Lower leg skin (tissue), 4 donors: ENCODE data around the gene ZMYND11. TPM values are rescaled to one million over a fixed set of nuclear protein-coding genes. Genes with fewer than 3 reads are reported as not detected.

Source experiments
- DNase-seq, 2 donors: peaks; one replicate each; pipeline ENCODE4 v3.0.0-alpha.2; 2019; ENCODE audit warnings: low spot score in 2 of 2
- H3K4me3 ChIP-seq: fragments of 200-600 bp; sonication (generic); 2 replicates; pipeline ENCODE4 v1.5.1; 2017; ENCODE audit warnings: mild to moderate bottlenecking, low read depth; ENCODE audit not compliant: poor library complexity, severe bottlenecking
- CTCF ChIP-seq, 3 donors: fragments of 450-650 bp; IDR thresholded peaks; one replicate each; pipeline ENCODE4 v1.5.1; 2016; ENCODE audit warnings: antibody characterized with exemption in 3 of 3, mild to moderate bottlenecking in 3 of 3, moderate library complexity in 2 of 3
- POLR2A ChIP-seq, 2 donors: fragments of 450-650 bp; IDR thresholded peaks; one replicate each; pipeline ENCODE4 v1.6.1; 2016 to 2017; ENCODE audit warnings: antibody characterized with exemption in 2 of 2, mild to moderate bottlenecking in 1 of 2, moderate library complexity in 1 of 2
- WGBS, 2 donors: methylation state at CpG; one replicate each; pipeline ENCODE4 v1.1.5; 2018; 5-methylcytosine and 5-hydroxymethylcytosine counted together
- intact Hi-C: fragments of 100-400 bp; cut with DNase I; formaldehyde crosslinking; loops from one replicate; pipeline ENCODE4 v1.15.0; 2023; ENCODE audit warnings: low total_unique reads
- total RNA-seq, 4 donors: library from RNA; depleted of rRNA; stranded (reverse); fragments of >200 nt; gene quantifications; one replicate each; pipeline ENCODE4 v1.1.0, GENCODE V29; 2016

ZMYND11 gene
- total RNA-seq, 4 donors from 2014 or later: 41.0 to 50.8 (median 47.7) TPM

DNA sequence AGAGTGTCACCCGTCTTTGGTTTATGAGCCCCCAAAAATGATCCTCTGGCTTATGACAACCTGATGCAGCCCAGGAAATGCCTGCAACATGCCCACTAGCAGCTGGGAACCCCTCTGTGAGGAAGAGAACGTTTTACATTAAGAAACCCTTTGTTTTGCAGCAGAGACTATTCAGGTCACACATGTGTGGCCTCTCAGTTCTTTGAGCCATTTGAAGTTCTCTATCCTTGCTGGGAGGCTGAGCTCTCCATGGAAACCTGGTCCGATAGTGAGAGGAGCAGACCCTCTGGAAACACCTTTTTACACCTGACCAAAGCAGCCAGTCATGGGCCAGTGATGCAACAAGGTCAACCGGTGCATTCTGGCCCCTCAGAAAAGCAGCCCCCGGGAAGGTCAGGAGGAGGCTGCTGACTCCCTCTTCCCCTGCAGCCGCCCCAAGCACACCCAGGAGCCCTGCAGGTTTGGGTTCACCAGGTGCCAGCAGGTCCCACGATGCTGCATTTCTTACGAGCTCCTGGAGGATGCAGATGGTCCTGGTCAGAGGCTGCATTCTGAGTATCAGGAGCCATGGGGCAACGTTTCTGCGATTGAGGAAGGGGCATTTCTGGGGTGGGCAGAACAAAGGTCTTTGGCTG is 134.3 kb downstream of the ZMYND11 start:
- TF ChIP-seq POLR2A (IDR thresholded peaks at IDR 0.05) (no peak), CTCF (IDR thresholded peaks at IDR 0.05) (no peak)
- no peak overlapping the region for H3K4me3 ChIP-seq
- WGBS, 2 donors: 79 to 84% methylated on average over 9 to 10 of the region's 10 CpGs
- intact Hi-C loops: no loop called here
- no peak for DNase-seq

GRCh38 chr10:271201-271600 is 135.9 kb downstream of the ZMYND11 start:
- TF ChIP-seq POLR2A (IDR thresholded peaks at IDR 0.05) (no peak), CTCF (IDR thresholded peaks at IDR 0.05) (no peak)
- 71 to 83% methylated on average over 3 of the region's 3 CpGs for WGBS, 2 donors
- intact Hi-C loops: no loop called here
- H3K4me3 ChIP-seq: no peak overlapping the region
- DNase-seq: no peak

DNA sequence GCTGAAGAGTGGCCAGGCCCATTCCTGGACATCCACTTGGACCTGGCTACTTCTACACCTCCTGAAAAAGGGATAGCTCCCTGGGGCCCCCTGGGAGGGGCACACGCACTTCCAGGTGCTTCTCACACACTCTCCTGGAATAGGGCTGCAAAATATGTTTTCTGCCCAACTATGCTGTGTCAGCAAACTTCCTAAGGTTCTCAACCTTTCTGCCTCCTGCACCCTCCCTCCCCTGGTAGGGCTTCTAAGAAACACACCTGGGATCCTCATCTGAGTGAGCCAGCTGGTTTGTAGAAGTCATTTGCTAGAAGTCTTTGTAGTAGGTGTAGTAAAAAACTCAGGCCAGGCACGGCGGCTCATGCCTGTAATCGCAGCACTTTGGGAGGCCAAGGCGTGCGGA is 136.5 kb downstream of the ZMYND11 start:
- H3K4me3 ChIP-seq: no peak overlapping the region
- TF ChIP-seq CTCF (IDR thresholded peaks at IDR 0.05) (no peak), POLR2A (IDR thresholded peaks at IDR 0.05) (no peak)
- DNase-seq: no peak
- intact Hi-C loops: no loop called here
- WGBS, 2 donors: 91 to 95% methylated on average over 6 of the region's 6 CpGs

- peak in 1 of 2 donors; percentile 82 for DNase-seq
- 95 to 96% methylated on average over 16 of the region's 16 CpGs for WGBS, 2 donors
- intact Hi-C loops: no loop called here
- TF ChIP-seq POLR2A (IDR thresholded peaks at IDR 0.05) (no peak), CTCF (IDR thresholded peaks at IDR 0.05) (no peak)
- no peak overlapping the region for H3K4me3 ChIP-seq
Measured at GRCh38 chr10:273088-273487, 137.8 kb downstream of the ZMYND11 start.

- DNase-seq: no peak
- 79 to 87% methylated on average over 2 of the region's 2 CpGs for WGBS, 2 donors
- no peak overlapping the region for H3K4me3 ChIP-seq
- intact Hi-C loops: no loop called here
- no peak for TF ChIP-seq CTCF (IDR thresholded peaks at IDR 0.05)
- TF ChIP-seq POLR2A (IDR thresholded peaks at IDR 0.05): no peak
Measured at GRCh38 chr10:274866-275265, 139.6 kb downstream of the ZMYND11 start.

- 95% methylated on average over 18 of the region's 18 CpGs for WGBS, 2 donors
- TF ChIP-seq POLR2A (IDR thresholded peaks at IDR 0.05): no peak
- TF ChIP-seq CTCF (IDR thresholded peaks at IDR 0.05): no peak
- intact Hi-C loops: no loop called here
Measured at GRCh38 chr10:275680-276079, 140.4 kb downstream of the ZMYND11 start.

More at GRCh38 chr10:275680-276079, 140.4 kb downstream of the ZMYND11 start:
- no peak for DNase-seq
- H3K4me3 ChIP-seq: no peak overlapping the region
